ENCODE measurements around the gene SOX6.

GRCh38 chr11:16364254-16364653 lies 7.9 kb upstream of the SOX6 start:
- no peak for TF ChIP-seq CTCF (IDR thresholded peaks at IDR 0.05)
- no peak for TF ChIP-seq EZH2phosphoT487 (IDR thresholded peaks at IDR 0.05)
- TF ChIP-seq EZH2 (IDR thresholded peaks at IDR 0.05) = no peak
